Omental fat pad (tissue), 4 donors: ENCODE results near the gene PLCB2. TPM values are rescaled to one million over a fixed set of nuclear protein-coding genes. Genes with fewer than 3 reads are reported as not detected.

ENCODE experiments used
- ATAC-seq: fragments of 150-250 bp; one replicate; pipeline ENCODE4 v1.9.1; 2016; ENCODE audit warnings: mild to moderate bottlenecking, moderate library complexity; ENCODE audit not compliant: low FRiP score
- DNase-seq: peaks from one replicate; pipeline ENCODE4 v3.0.0-alpha.2; 2019; ENCODE audit warnings: low spot score
- total RNA-seq, 4 donors: library from RNA; depleted of rRNA; stranded (reverse); fragments of >200 nt; gene quantifications; one replicate each; pipeline ENCODE4 v1.1.0, GENCODE V29; 2016
- TF ChIP-seq, protein P1 (sequence below), 3 donors: fragments of 450-650 bp; IDR thresholded peaks; one replicate each; pipeline ENCODE4 v1.5.1; 2016 to 2017; ENCODE audit warnings: antibody characterized with exemption in 3 of 3, mild to moderate bottlenecking in 3 of 3, moderate library complexity in 2 of 3

Gene PLCB2
- total RNA-seq, 4 donors from 2014 or later = 12.0 to 35.1 (median 25.0) TPM

DNA sequence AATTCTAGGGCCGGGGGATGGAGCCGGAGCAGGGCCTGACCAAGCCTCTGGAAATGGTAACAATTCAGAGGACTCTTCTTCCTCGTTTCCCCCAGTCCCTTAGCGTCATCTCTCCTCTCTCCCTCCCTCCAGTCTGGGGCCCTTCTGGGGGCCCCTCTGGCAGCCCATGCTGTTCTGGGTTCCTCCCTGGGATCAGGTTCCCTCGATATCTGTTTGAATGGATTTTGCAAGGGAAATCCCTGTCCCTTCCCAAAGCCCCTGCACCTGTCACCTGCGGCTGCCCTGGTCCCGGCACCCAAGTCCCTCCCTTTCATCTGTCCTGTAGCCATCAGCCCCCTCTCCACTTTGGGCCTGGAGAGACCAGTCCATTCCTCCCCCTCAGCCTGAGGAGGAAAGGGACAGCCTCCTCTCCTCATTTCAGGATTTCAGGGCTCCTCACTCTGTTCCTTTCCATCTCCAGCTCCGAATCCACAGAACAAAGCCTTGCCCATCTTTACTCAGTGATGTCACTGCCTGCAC is 1.7 kb upstream of the PLCB2 start:
- DNase-seq (no peak), ATAC-seq (no peak)
- TF ChIP-seq, protein P1, sequence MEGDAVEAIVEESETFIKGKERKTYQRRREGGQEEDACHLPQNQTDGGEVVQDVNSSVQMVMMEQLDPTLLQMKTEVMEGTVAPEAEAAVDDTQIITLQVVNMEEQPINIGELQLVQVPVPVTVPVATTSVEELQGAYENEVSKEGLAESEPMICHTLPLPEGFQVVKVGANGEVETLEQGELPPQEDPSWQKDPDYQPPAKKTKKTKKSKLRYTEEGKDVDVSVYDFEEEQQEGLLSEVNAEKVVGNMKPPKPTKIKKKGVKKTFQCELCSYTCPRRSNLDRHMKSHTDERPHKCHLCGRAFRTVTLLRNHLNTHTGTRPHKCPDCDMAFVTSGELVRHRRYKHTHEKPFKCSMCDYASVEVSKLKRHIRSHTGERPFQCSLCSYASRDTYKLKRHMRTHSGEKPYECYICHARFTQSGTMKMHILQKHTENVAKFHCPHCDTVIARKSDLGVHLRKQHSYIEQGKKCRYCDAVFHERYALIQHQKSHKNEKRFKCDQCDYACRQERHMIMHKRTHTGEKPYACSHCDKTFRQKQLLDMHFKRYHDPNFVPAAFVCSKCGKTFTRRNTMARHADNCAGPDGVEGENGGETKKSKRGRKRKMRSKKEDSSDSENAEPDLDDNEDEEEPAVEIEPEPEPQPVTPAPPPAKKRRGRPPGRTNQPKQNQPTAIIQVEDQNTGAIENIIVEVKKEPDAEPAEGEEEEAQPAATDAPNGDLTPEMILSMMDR (IDR thresholded peaks at IDR 0.05) = no peak

DNA sequence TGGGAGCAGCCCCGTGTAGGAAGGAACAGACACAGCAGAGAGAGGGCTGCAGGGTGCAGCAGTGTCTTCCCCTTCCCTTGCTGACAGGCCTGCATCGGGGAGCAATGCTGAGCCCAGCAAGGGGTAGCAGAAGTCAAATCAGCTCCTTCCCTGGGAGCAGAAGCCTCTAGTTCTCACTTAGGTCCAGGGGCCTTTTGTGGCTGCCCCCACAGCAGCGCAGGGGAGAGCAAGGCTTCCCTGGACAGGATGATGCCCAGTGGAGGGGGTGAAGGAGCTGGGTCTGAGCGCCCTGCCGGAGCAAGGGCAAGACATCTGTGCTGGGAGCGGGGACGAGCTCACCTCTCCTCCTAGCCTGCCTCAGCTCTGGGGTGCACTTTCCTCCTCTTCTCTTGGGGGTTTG is 827 bp downstream of the PLCB2 start:
- TF ChIP-seq, protein P1 (IDR thresholded peaks at IDR 0.05) = no peak
- DNase-seq (no peak), ATAC-seq (no peak)

DNA sequence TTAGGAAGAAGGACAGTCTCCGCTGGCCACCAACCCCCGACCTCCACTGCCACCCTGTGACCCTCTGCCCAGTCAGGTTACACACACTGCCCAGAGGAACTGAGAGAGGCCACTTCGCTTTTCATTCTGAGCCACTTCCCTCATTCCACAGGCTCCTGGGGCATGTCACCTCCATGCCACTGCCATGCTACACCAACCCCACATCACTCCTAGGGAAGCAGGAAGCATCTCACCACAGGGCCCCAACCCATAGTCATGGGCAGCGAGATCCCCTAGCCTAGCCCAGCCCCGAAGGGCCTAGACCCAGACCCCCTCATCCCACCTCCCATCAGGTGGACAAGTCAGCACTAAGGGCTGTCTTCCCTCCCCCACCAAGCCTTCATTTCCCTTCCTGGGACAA is 1.4 kb downstream of the PLCB2 start:
- DNase-seq = no peak
- ATAC-seq = no peak
- TF ChIP-seq, protein P1 (IDR thresholded peaks at IDR 0.05) = no peak

DNA sequence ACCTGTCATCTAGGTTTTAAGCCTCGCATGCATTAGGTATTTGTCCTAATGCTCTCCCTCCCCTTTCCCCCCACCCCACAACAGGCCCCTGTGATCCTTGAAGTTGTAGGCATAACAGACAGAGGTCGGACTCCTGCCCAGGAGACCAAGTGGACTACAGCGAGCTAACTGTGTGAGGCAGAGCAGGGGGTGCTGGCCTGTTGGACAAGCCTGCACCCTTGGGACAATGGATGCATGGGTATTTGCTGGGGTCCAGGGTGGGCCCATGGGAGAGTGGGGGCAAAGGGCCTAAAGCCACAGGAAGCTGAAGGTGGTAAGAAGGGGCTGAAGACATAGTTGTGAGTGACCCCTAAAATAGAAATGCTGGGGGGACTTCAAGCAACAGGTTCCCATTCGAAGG is 2.5 kb downstream of the PLCB2 start:
- peak; percentile 10 for DNase-seq
- ATAC-seq = no peak
- TF ChIP-seq, protein P1 (IDR thresholded peaks at IDR 0.05) = no peak

DNA sequence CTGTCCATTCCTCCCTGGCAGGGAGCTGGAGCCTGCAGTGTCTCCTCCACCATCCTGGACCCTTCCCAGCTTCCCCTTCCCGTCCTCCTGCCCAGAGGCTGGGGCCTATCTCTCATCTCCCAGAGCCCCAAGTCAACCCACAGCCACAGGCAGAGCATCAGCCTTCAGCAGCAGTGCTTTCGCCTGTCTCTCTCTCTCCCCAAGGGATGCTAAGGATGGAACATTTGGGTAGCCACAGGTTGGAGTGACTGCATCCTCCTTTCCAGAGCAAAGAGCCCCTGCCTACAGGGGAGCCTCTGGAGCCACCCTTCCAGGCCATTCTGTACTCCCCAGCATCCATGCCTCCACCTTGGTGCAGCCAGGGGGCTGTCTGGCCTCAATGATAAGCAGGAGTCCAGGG is 4.2 kb downstream of the PLCB2 start:
- DNase-seq (no peak), ATAC-seq (no peak)
- TF ChIP-seq, protein P1 (IDR thresholded peaks at IDR 0.05) = no peak

DNA sequence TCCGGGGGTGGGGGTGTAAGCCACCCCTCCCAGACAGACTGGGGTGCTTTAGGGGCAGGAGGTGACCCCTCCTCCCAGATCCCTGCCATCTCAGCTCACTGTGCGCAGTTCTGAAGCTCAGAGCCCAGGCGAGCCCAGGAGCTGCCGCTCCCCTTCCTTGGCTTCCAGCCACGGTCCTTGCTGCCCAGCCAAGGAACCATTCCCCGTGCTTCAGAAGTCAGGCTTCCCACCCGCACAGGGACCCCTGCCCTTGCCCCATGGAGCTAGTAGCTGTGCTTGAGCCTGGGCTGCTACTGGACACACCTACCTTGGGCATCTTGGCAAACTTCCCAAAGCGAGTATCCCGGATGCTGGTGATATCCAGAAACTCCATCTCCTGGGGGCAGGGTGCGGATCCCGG is 4.8 kb downstream of the PLCB2 start:
- ATAC-seq = no peak
- TF ChIP-seq, protein P1 (IDR thresholded peaks at IDR 0.05) = no peak
- DNase-seq = no peak

DNA sequence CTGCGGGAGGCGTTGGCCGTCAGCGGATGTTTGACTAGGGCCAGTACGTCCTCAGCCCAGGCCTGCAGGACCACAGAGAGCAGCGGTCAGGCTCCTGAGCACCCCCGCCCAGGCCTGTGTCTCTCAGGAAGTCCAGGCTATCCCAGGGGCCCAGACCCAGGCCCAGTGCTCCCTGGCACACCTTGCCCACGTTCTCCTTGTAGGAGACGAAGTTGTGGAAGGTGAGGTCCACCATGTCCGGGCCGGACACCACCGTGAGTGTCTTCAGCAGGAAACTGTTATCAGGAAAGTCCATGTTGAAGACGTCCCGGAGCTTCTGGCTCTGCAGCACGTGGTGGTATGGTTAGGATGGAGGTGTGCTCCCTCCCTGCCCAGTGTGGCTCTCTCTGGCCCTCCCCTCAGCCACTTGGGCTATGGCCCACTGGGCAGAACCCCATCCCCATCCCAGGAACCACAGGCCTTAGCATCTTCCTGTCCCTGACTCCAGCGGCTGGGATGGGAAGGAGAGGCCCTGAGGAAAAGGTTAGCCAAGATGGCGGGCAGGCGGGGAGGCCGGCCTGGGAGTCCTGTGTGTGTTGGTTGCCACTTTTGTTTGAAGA is 5.3 kb downstream of the PLCB2 start:
- ATAC-seq (no peak), DNase-seq (no peak)
- TF ChIP-seq, protein P1 (IDR thresholded peaks at IDR 0.05) = no peak
